ENCODE data around the gene EPSTI1.
A peak's percentile ranks its signal among the peaks of the same experiment; 100 is the strongest.
"Not testable (repeated sequence)": the region's sequence is repeated elsewhere in the genome, so short reads cannot be mapped to it uniquely, and the experiment has no call there.

Gene EPSTI1

GRCh38 chr13:42876887-42877545, 115.0 kb downstream of the EPSTI1 start:
- ATAC-seq: peak; percentile 39
- peaks cover 2% of the 10 kb centered on the region for H3K36me3 Mint-ChIP-seq (ENCODE audit: low read depth)
- no peak for DNase-seq
- H3K27me3 Mint-ChIP-seq: peaks cover 13% of the 10 kb centered on the region
- H3K9me3 Mint-ChIP-seq: no peaks in the 10 kb centered on the region
- peaks cover 17% of the 10 kb centered on the region for H3K4me1 Mint-ChIP-seq
- H3K27ac Mint-ChIP-seq: no peak overlapping the region
- no peak overlapping the region for H3K4me3 Mint-ChIP-seq

- Mint-ChIP-seq H3K9me3 (no peaks in the 10 kb centered on the region), H3K4me1 (peaks cover 17% of the 10 kb centered on the region), H3K4me3 (no peak overlapping the region), H3K36me3 (ENCODE audit: low read depth) (peaks cover 2% of the 10 kb centered on the region), H3K27ac (no peak overlapping the region), H3K27me3 (peaks cover 13% of the 10 kb centered on the region)
- ATAC-seq (peak; percentile 90), DNase-seq (no peak)
Observed at GRCh38 chr13:42876270-42876714, 115.7 kb downstream of the EPSTI1 start.

- no peak for ATAC-seq
- H3K27ac Mint-ChIP-seq: no peak overlapping the region
- H3K4me1 Mint-ChIP-seq: peaks cover 17% of the 10 kb centered on the region
- H3K9me3 Mint-ChIP-seq: no peaks in the 10 kb centered on the region
- no peak for DNase-seq
- peaks cover 2% of the 10 kb centered on the region for H3K36me3 Mint-ChIP-seq (ENCODE audit: low read depth)
- no peak overlapping the region for H3K4me3 Mint-ChIP-seq
- H3K27me3 Mint-ChIP-seq: peaks cover 17% of the 10 kb centered on the region
Observed at GRCh38 chr13:42875475-42876269, 116.4 kb downstream of the EPSTI1 start.

- Mint-ChIP-seq H3K4me3 (no peak overlapping the region), H3K36me3 (ENCODE audit: low read depth) (no peaks in the 10 kb centered on the region)
Observed at GRCh38 chr13:42874221-42874620, 117.8 kb downstream of the EPSTI1 start.

DNA sequence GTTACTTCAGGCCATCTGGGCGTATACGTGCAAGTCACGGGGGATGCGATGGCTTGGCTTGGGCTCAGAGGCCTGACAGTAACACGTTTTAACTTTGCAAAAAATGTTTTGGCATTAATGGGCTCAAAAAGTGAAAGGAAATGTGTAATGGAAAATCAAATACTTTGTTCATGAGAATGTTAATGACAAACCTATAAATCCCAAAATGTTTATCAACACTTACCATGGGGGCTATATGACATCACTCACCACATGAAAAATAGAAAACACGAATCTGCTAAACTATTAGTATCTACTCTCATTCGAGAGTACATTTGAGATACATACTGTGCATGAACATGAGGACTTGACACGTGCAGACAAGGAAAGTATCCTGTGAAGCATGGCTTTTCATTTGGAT, 119.0 kb downstream of the EPSTI1 start:
- Mint-ChIP-seq H3K4me1 (peaks cover 17% of the 10 kb centered on the region), H3K27me3 (peaks cover 7% of the 10 kb centered on the region), H3K4me3 (no peak overlapping the region), H3K36me3 (ENCODE audit: low read depth) (no peaks in the 10 kb centered on the region), H3K27ac (no peak overlapping the region), H3K9me3 (no peaks in the 10 kb centered on the region)
- no peak for DNase-seq
- ATAC-seq: no peak

More at GRCh38 chr13:42874221-42874620, 117.8 kb downstream of the EPSTI1 start:
- ATAC-seq (no peak), DNase-seq (no peak)
- Mint-ChIP-seq H3K27me3 (peaks cover 10% of the 10 kb centered on the region), H3K4me1 (peaks cover 17% of the 10 kb centered on the region), H3K27ac (no peak overlapping the region), H3K9me3 (no peaks in the 10 kb centered on the region)

DNA sequence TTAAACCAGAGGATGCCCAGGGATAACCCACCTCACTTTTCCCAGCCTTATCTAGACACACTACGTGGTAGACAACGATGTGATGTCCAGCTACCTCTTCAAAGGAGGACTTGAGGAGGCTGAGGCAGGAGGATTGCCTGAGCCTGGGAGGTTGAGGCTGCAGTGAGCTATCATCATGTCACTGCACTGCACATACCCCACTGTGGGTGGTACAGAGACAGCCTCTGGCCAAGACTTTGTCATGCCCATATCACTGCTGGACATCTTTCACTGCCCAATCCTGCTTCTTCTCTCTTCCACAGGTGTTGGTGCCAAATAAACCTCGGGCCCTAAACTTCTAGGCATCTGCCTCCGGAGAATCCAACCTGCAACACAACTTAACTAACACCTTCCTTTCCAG, 124.8 kb downstream of the EPSTI1 start:
- DNase-seq (no peak), ATAC-seq (no peak)
- no peak overlapping the region for H3K4me3 Mint-ChIP-seq
- peaks cover 6% of the 10 kb centered on the region for H3K27me3 Mint-ChIP-seq
- no peaks in the 10 kb centered on the region for H3K36me3 Mint-ChIP-seq (ENCODE audit: low read depth)
- no peaks in the 10 kb centered on the region for H3K4me1 Mint-ChIP-seq
- no peaks in the 10 kb centered on the region for H3K9me3 Mint-ChIP-seq
- no peak overlapping the region for H3K27ac Mint-ChIP-seq

- H3K27ac Mint-ChIP-seq: no peak overlapping the region
- H3K4me1 Mint-ChIP-seq: no peaks in the 10 kb centered on the region
- no peaks in the 10 kb centered on the region for H3K36me3 Mint-ChIP-seq (ENCODE audit: low read depth)
- ATAC-seq (no peak), DNase-seq (no peak)
- H3K27me3 Mint-ChIP-seq: peaks cover 4% of the 10 kb centered on the region
- no peaks in the 10 kb centered on the region for H3K9me3 Mint-ChIP-seq
- H3K4me3 Mint-ChIP-seq: no peak overlapping the region
Observed at GRCh38 chr13:42865768-42866102, 126.3 kb downstream of the EPSTI1 start.

DNA sequence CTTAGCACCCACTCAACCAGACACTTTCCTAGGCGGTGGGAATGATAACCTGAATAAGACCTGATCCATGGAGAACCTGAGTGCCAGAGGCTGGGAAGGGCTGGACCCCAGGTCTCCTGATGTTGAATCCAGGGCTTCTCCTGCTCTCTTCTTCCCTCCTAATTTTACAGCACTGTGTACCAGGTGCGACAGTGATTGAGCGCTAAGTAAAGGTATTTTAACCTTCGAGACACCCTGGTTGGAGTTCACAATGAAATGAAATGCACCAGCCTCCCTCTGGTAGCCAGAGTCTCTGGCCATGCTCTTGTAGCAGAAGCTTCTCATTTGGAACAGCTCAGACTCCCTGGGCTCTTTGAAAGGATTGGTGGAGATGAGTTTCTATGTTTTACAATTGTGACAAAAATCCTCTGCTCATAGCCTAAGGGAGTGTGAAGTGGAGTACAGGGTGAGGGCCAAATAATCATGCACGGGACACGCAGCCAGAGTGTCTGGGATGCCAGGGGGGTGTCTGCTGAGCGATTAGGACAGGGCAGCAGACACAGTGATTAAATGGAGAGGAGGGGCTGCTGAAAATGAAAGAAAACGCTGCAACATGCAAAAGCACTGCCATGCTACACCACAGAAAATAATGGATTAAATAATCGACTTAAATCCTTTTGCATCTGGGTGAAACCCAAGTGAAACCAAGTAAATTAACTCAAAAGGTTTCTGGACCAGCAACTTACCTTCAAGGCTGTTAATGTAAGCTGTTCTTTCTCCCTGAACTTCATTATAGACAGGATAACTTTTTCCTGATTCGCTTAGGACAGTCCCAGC, 126.9 kb downstream of the EPSTI1 start:
- no peak for ATAC-seq
- no peak overlapping the region for H3K4me3 Mint-ChIP-seq
- H3K9me3 Mint-ChIP-seq: no peaks in the 10 kb centered on the region
- peaks cover 2% of the 10 kb centered on the region for H3K27me3 Mint-ChIP-seq
- H3K4me1 Mint-ChIP-seq: no peaks in the 10 kb centered on the region
- DNase-seq: no peak
- H3K36me3 Mint-ChIP-seq (ENCODE audit: low read depth): no peaks in the 10 kb centered on the region
- no peak overlapping the region for H3K27ac Mint-ChIP-seq

DNA sequence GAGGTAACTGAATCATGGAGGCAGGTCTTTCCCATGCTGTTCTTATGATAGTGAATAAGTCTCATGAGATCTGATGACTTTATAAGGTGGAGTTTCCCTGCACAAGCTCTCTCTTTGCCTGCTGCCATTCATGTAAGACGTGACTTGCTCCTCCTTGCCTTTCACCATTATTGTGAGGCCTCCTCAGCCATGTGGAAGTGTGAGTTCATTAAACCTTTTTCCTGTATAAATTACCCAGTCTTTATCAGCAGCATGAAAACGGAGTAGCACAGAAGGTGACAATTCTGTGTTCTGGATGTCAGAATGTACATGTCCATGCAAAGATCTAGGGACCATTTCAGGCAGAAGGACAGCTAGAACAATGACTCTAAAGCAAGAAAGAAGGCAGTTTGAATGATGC, 129.7 kb downstream of the EPSTI1 start:
- H3K27me3 Mint-ChIP-seq; H3K36me3 Mint-ChIP-seq (ENCODE audit: low read depth); H3K4me1 Mint-ChIP-seq; H3K4me3 Mint-ChIP-seq; H3K9me3 Mint-ChIP-seq; ATAC-seq; DNase-seq; H3K27ac Mint-ChIP-seq: not testable (repeated sequence)

DNA sequence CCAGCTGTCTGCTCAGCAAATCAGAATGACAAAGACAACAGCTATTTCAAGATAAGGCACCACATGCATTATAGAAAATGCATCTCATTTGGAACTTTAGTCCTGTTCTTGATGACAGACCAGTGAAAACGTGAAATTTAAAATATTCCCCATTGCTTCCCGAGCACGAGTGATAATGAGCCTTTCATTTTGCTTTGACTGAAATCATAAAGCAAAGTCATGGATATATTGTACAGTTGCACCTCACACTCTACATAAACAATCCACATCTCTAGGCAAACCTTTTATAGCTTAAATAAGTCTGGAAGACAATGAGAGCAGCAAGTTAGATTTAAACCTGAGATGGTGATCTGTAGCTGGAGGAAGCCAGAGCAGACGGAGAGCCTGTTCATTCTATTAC, 131.6 kb downstream of the EPSTI1 start:
- no peak for ATAC-seq
- DNase-seq: no peak
- H3K4me1 Mint-ChIP-seq: no peaks in the 10 kb centered on the region
- no peak overlapping the region for H3K4me3 Mint-ChIP-seq
- H3K36me3 Mint-ChIP-seq (ENCODE audit: low read depth): no peaks in the 10 kb centered on the region
- peaks cover 5% of the 10 kb centered on the region for H3K27me3 Mint-ChIP-seq
- no peak overlapping the region for H3K27ac Mint-ChIP-seq
- no peaks in the 10 kb centered on the region for H3K9me3 Mint-ChIP-seq

- Mint-ChIP-seq H3K27ac (no peak overlapping the region), H3K36me3 (ENCODE audit: low read depth) (no peaks in the 10 kb centered on the region), H3K4me1 (no peaks in the 10 kb centered on the region), H3K9me3 (no peaks in the 10 kb centered on the region), H3K4me3 (no peak overlapping the region), H3K27me3 (peaks cover 5% of the 10 kb centered on the region)
- ATAC-seq (no peak), DNase-seq (no peak)
Observed at GRCh38 chr13:42859760-42860159, 132.3 kb downstream of the EPSTI1 start.

DNA sequence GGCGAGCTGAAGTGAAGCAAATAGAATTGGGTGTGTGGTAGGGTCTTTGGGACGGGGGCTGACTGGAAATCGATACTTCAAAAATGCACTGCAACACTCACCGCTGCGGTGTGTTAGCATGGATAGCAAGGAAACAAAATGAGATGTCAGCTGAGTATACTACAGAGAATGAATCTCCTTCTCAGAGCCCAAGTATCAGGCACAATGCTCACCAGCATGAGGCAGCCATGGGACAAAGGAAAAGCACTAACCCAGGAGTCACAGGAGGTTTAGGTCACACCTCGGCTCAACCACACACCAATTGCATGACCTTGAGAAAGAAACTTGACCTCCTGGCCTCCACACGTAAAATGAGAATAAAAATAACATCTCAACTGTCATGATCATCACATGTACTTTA, 136.6 kb downstream of the EPSTI1 start:
- Mint-ChIP-seq H3K4me1 (no peaks in the 10 kb centered on the region), H3K9me3 (no peaks in the 10 kb centered on the region), H3K27ac (no peak overlapping the region), H3K27me3 (peaks cover 8% of the 10 kb centered on the region), H3K36me3 (ENCODE audit: low read depth) (no peaks in the 10 kb centered on the region), H3K4me3 (no peak overlapping the region)
- DNase-seq (no peak), ATAC-seq (no peak)

DNA sequence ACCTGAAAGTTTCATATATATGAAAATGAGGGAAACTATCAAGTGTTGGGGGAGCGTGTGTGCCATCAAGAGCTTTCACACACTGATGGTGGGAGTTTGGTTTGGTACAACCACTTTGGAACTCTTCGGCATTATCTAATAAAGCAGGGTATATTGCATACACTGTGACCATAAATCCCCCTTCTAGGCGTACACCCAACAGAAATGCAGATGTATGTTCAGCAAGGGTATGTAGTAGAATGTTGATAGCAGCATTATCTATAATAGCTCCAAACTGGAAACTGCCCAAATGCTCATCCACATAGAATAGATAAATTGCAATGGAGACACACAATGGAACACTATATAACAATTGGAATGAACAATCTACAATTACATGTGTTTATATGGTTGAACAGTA, 139.9 kb downstream of the EPSTI1 start:
- Mint-ChIP-seq H3K4me1 (no peaks in the 10 kb centered on the region), H3K27me3 (peaks cover 10% of the 10 kb centered on the region), H3K9me3 (no peaks in the 10 kb centered on the region), H3K27ac (no peak overlapping the region), H3K4me3 (no peak overlapping the region), H3K36me3 (ENCODE audit: low read depth) (no peaks in the 10 kb centered on the region)
- ATAC-seq: no peak
- DNase-seq: no peak

DNA sequence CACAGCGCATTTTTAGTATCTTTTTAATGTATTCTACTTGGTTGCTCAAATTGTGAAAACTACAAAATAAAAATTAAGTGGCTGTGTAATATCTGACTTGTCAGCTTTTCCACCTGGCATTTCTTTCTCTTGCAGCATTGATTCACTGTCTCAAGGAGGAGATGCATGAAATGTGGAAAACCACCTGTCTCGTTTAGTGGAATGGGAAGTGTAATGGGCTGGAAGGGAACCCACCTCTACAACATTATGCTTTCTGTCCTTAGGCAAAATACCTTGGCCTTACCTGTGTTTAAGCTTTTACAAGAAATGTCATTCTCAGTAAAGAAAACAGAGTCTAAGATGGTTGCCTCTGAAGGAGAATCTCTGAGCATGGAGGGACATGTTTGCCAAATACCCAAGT, 142.8 kb downstream of the EPSTI1 start:
- no peaks in the 10 kb centered on the region for H3K4me1 Mint-ChIP-seq
- DNase-seq (no peak), ATAC-seq (no peak)
- H3K9me3 Mint-ChIP-seq: no peaks in the 10 kb centered on the region
- H3K27ac Mint-ChIP-seq: no peak overlapping the region
- peaks cover 8% of the 10 kb centered on the region for H3K27me3 Mint-ChIP-seq
- H3K4me3 Mint-ChIP-seq: no peak overlapping the region
- H3K36me3 Mint-ChIP-seq (ENCODE audit: low read depth): no peaks in the 10 kb centered on the region

Data from activated naive CD8-positive, alpha-beta T cell treated with anti-CD3 and anti-CD28 coated beads, Interleukin-2, amount 50 U/mL, for 24 hours (primary cell).